ENCODE data around the gene DHRS9.
"Not testable (repeated sequence)": the region's sequence is repeated elsewhere in the genome, so short reads cannot be mapped to it uniquely, and the experiment has no call there.

Gene DHRS9

DNA sequence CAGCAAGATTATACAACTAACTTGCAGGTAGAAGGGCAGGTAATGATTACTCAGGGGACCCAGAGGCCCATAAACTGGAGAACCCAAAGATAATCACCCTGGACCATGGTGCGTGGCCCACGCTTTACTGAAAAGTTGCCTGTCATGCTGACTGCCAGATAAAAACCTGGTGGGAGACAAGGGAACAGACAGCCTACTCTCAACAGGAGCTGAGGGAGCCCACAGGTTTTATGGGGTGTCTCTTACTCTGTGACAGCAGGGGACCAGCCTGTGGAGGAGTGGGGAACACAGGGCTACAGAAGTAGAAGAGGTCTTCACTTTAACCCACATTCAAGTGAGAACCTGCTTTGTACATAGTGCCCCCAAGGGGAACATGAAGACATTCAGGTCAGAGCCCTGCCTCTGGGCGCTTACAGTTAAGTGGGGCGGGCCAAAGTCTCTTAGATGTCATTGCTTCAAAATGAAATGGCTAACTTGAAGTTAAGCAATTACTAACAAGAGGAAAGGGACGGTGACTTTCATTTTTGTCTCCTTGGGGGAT lies 60.4 kb downstream of the DHRS9 start:
- Histone ChIP-seq H3K27me3 (ENCODE audit: control insufficient read depth, insufficient read depth, low read length, poor library complexity, severe bottlenecking) (no peaks in the 10 kb centered on the region), H3K27ac (ENCODE audit: insufficient read depth, low read depth, low read length, poor library complexity, severe bottlenecking) (no peak overlapping the region), H3K36me3 (ENCODE audit: control insufficient read depth, insufficient read depth, low read length) (peaks cover 20% of the 10 kb centered on the region), H3K4me3 (ENCODE audit: insufficient read depth, low read depth, low read length) (no peak overlapping the region), H3K9me3 (ENCODE audit: control insufficient read depth, low read length) (no peaks in the 10 kb centered on the region), H3K4me1 (ENCODE audit: control insufficient read depth, insufficient read depth, low read length) (no peaks in the 10 kb centered on the region)
- 92 to 94% methylated on average over 5 of the region's 5 CpGs for WGBS, 2 experiments

GRCh38 chr2:169131587-169132512 lies 62.5 kb downstream of the DHRS9 start:
- no peaks in the 10 kb centered on the region for H3K9me3 ChIP-seq (ENCODE audit: control insufficient read depth, low read length)
- H3K4me1 ChIP-seq (ENCODE audit: control insufficient read depth, insufficient read depth, low read length): no peaks in the 10 kb centered on the region
- no peak overlapping the region for H3K4me3 ChIP-seq (ENCODE audit: insufficient read depth, low read depth, low read length)
- peaks cover 24% of the 10 kb centered on the region for H3K36me3 ChIP-seq (ENCODE audit: control insufficient read depth, insufficient read depth, low read length)
- WGBS, 2 experiments: 57 to 60% methylated on average over 8 of the region's 9 CpGs
- no peaks in the 10 kb centered on the region for H3K27me3 ChIP-seq (ENCODE audit: control insufficient read depth, insufficient read depth, low read length, poor library complexity, severe bottlenecking)
- H3K27ac ChIP-seq (ENCODE audit: insufficient read depth, low read depth, low read length, poor library complexity, severe bottlenecking): no peak overlapping the region

DNA sequence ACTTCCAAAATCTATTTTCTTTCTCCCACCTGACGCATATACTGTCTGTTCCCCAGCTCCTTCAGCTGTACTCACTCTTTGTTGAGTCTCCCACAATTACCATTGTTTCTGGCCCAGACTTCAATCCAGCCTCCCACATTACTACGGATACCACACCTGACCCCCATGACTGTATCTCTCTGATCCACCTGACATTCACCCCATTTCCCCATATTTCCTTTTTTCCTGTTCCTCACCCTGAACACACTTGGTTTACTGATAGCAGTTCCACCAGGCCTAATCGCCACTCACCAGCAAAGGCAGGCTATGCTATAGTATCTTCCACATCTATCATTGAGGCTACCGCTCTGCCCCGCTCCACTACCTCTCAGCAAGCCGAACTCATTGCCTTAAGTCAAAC lies 64.9 kb downstream of the DHRS9 start:
- H3K27ac ChIP-seq (ENCODE audit: insufficient read depth, low read depth, low read length, poor library complexity, severe bottlenecking); H3K4me1 ChIP-seq (ENCODE audit: control insufficient read depth, insufficient read depth, low read length); H3K27me3 ChIP-seq (ENCODE audit: control insufficient read depth, insufficient read depth, low read length, poor library complexity, severe bottlenecking); H3K9me3 ChIP-seq (ENCODE audit: control insufficient read depth, low read length); H3K4me3 ChIP-seq (ENCODE audit: insufficient read depth, low read depth, low read length): not testable (repeated sequence)
- WGBS, 2 experiments: 76 to 80% methylated on average over 6 of the region's 6 CpGs
- peaks cover 25% of the 10 kb centered on the region for H3K36me3 ChIP-seq (ENCODE audit: control insufficient read depth, insufficient read depth, low read length)

GRCh38 chr2:169136428-169136827 lies 67.1 kb downstream of the DHRS9 start:
- not testable (repeated sequence) for H3K4me3 ChIP-seq (ENCODE audit: insufficient read depth, low read depth, low read length); H3K4me1 ChIP-seq (ENCODE audit: control insufficient read depth, insufficient read depth, low read length); H3K9me3 ChIP-seq (ENCODE audit: control insufficient read depth, low read length); H3K27ac ChIP-seq (ENCODE audit: insufficient read depth, low read depth, low read length, poor library complexity, severe bottlenecking); H3K27me3 ChIP-seq (ENCODE audit: control insufficient read depth, insufficient read depth, low read length, poor library complexity, severe bottlenecking)
- peaks cover 43% of the 10 kb centered on the region for H3K36me3 ChIP-seq (ENCODE audit: control insufficient read depth, insufficient read depth, low read length)
- 87 to 92% methylated on average over 4 of the region's 5 CpGs for WGBS, 2 experiments

- H3K4me1 ChIP-seq (ENCODE audit: control insufficient read depth, insufficient read depth, low read length): no peaks in the 10 kb centered on the region
- peaks cover 46% of the 10 kb centered on the region for H3K36me3 ChIP-seq (ENCODE audit: control insufficient read depth, insufficient read depth, low read length)
- H3K27me3 ChIP-seq (ENCODE audit: control insufficient read depth, insufficient read depth, low read length, poor library complexity, severe bottlenecking): no peaks in the 10 kb centered on the region
- WGBS, 2 experiments: 89 to 91% methylated on average over 3 of the region's 3 CpGs
- no peak overlapping the region for H3K27ac ChIP-seq (ENCODE audit: insufficient read depth, low read depth, low read length, poor library complexity, severe bottlenecking)
- H3K9me3 ChIP-seq (ENCODE audit: control insufficient read depth, low read length): no peaks in the 10 kb centered on the region
- no peak overlapping the region for H3K4me3 ChIP-seq (ENCODE audit: insufficient read depth, low read depth, low read length)
Observed at GRCh38 chr2:169136885-169137534, 67.6 kb downstream of the DHRS9 start.

- WGBS, 2 experiments: 85 to 96% methylated on average over 2 of the region's 2 CpGs
- H3K9me3 ChIP-seq (ENCODE audit: control insufficient read depth, low read length): no peaks in the 10 kb centered on the region
- no peaks in the 10 kb centered on the region for H3K27me3 ChIP-seq (ENCODE audit: control insufficient read depth, insufficient read depth, low read length, poor library complexity, severe bottlenecking)
- no peak overlapping the region for H3K27ac ChIP-seq (ENCODE audit: insufficient read depth, low read depth, low read length, poor library complexity, severe bottlenecking)
- H3K36me3 ChIP-seq (ENCODE audit: control insufficient read depth, insufficient read depth, low read length): peaks cover 46% of the 10 kb centered on the region
- H3K4me3 ChIP-seq (ENCODE audit: insufficient read depth, low read depth, low read length): no peak overlapping the region
- no peaks in the 10 kb centered on the region for H3K4me1 ChIP-seq (ENCODE audit: control insufficient read depth, insufficient read depth, low read length)
Observed at GRCh38 chr2:169137924-169138323, 68.6 kb downstream of the DHRS9 start.

DNA sequence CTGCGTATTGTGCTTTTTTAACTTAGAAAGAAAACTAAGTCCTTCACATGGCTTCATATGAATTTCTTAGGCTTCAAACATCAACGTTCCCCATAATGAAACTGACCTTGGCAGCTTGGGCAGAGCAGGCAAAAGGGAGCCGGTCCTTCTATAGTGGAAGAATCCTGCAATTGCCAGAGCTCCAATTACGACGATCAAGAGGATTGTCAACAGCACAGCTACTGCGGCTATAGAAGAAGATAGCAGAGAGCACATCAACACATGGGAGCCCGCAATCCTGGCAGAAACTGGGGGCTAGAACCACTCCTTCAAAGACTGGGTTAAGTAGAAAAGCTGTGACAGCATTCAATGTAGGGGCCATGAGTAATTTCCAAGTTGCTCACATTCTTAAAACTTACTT lies 69.8 kb downstream of the DHRS9 start:
- Histone ChIP-seq H3K27me3 (ENCODE audit: control insufficient read depth, insufficient read depth, low read length, poor library complexity, severe bottlenecking) (no peaks in the 10 kb centered on the region), H3K9me3 (ENCODE audit: control insufficient read depth, low read length) (no peaks in the 10 kb centered on the region), H3K4me1 (ENCODE audit: control insufficient read depth, insufficient read depth, low read length) (no peaks in the 10 kb centered on the region), H3K27ac (ENCODE audit: insufficient read depth, low read depth, low read length, poor library complexity, severe bottlenecking) (no peak overlapping the region), H3K36me3 (ENCODE audit: control insufficient read depth, insufficient read depth, low read length) (peaks cover 49% of the 10 kb centered on the region), H3K4me3 (ENCODE audit: insufficient read depth, low read depth, low read length) (no peak overlapping the region)
- 89 to 93% methylated on average over 7 of the region's 7 CpGs for WGBS, 2 experiments

- Histone ChIP-seq H3K4me1 (ENCODE audit: control insufficient read depth, insufficient read depth, low read length) (no peaks in the 10 kb centered on the region), H3K27ac (ENCODE audit: insufficient read depth, low read depth, low read length, poor library complexity, severe bottlenecking) (no peak overlapping the region), H3K36me3 (ENCODE audit: control insufficient read depth, insufficient read depth, low read length) (peaks cover 57% of the 10 kb centered on the region), H3K4me3 (ENCODE audit: insufficient read depth, low read depth, low read length) (no peak overlapping the region), H3K27me3 (ENCODE audit: control insufficient read depth, insufficient read depth, low read length, poor library complexity, severe bottlenecking) (no peaks in the 10 kb centered on the region), H3K9me3 (ENCODE audit: control insufficient read depth, low read length) (no peaks in the 10 kb centered on the region)
- 55 to 58% methylated on average over 7 of the region's 8 CpGs for WGBS, 2 experiments
Observed at GRCh38 chr2:169139993-169140767, 70.8 kb downstream of the DHRS9 start.

DNA sequence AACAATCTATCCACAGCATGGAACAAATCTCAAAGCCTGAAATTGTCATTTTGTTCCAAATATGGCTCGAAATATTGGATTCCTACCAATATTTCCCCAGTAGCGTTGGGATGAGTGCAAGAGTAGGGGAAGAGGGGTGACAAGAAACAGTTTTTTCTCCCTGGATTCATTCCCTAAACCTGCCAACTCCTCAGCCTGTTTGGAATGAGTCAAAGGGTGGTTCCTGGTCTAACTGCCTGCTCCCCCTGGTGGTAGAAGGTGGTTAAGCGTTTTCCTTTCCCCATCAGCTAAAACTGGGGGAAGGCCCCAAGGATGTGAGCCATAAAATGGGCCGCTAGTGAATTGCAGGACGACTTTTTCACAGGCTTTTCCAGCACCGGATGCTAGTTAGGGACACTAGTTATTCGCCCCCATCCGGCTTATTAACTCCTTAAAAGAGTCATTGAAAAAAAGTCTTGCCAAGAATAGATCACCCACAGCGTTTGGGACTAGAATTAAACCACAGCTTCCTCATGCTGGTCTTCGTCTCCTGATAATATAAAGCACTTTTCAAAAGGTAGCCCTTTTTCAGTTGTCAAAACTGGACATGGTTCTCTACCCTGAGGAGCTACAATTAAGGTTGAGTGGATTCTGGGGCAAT lies 72.5 kb downstream of the DHRS9 start:
- Histone ChIP-seq H3K4me3 (ENCODE audit: insufficient read depth, low read depth, low read length) (no peak overlapping the region), H3K36me3 (ENCODE audit: control insufficient read depth, insufficient read depth, low read length) (peaks cover 63% of the 10 kb centered on the region), H3K27me3 (ENCODE audit: control insufficient read depth, insufficient read depth, low read length, poor library complexity, severe bottlenecking) (no peaks in the 10 kb centered on the region), H3K27ac (ENCODE audit: insufficient read depth, low read depth, low read length, poor library complexity, severe bottlenecking) (no peak overlapping the region), H3K4me1 (ENCODE audit: control insufficient read depth, insufficient read depth, low read length) (no peaks in the 10 kb centered on the region), H3K9me3 (ENCODE audit: control insufficient read depth, low read length) (no peaks in the 10 kb centered on the region)
- 37 to 42% methylated on average over 10 of the region's 10 CpGs for WGBS, 2 experiments

All from ectodermal cell (in vitro differentiated cells).